Dedifferentiated amniotic fluid mesenchymal stem cell (primary cell): ENCODE data around the gene DMXL1.
"Not testable (repeated sequence)": the region's sequence is repeated elsewhere in the genome, so short reads cannot be mapped to it uniquely, and the experiment has no call there.

ENCODE experiments used
- DNase-seq: peaks from one replicate; pipeline ENCODE4 v3.0.0-alpha.2; 2016; ENCODE audit errors: extremely low spot score

Gene DMXL1

DNA sequence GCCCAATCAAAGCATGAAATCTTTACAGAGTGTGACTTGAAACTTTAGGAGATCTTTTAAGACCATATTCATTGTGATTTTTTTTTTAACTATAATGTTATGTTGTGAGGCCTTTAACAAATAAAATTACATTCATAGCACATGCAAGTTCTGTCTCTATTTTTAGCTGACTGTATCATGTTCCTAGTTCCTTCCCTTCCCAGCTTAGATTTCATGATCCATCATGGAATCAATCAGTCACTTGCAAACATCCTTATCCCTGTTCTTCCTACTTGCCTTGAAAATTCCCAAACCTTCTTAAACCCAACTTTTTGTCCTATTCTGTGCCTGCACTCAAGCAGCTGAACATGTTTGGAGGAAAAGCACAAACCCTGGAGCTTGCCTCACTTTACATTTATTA lies 141.8 kb downstream of the DMXL1 start:
- no peak for DNase-seq

DNA sequence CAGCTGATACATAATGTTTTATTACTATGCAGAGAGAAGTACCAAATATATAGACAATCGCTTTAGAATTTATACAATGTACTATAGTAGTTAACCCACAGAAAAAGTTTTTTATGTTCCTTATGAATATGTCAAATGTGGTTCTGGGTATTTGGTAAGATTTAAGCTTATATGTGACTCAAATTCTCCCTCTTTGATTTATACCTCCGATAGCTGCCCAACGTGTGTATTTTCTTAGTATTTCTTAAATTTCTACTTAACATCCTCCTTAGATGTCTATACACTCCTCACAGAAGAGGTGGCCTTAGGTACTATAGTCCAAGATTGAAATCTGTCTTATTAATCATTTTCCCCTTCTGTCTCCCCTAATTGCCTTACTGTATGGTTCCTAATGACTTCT lies 146.3 kb downstream of the DMXL1 start:
- DNase-seq: no peak

GRCh38 chr5:119218830-119219782 lies 148.2 kb downstream of the DMXL1 start:
- no peak for DNase-seq

DNA sequence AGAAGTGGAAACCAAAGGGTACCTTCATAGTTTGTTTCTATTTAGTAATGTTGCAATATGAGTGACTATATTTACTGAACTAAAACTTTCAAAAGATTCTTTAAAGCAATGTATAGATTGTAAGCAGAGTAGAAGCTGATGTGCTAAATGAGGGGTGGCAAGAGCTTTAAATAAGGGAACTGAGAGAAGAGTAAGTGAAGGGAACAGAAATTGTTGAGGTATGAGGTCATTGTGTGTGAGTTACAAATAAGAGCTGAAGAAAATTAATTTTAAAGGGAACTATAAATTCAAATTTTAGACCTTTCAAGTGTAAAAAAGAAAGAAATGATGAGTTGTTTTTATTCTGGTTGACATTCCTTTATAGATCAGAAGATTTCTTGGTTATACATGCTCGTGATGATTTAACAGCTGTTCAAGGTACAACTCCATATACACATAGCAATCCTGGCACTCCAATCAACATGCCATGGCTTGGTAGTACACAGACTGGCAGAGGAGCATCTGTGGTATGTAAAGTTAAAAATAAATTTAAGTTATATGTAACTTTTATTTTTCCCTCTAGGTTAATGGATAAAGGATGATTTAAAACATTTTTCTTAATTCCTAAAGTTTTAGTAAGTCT lies 149.8 kb downstream of the DMXL1 start:
- DNase-seq: no peak

- no peak for DNase-seq
These were observed 150.4 kb downstream of the DMXL1 start for GRCh38 chr5:119221330-119221729.

DNA sequence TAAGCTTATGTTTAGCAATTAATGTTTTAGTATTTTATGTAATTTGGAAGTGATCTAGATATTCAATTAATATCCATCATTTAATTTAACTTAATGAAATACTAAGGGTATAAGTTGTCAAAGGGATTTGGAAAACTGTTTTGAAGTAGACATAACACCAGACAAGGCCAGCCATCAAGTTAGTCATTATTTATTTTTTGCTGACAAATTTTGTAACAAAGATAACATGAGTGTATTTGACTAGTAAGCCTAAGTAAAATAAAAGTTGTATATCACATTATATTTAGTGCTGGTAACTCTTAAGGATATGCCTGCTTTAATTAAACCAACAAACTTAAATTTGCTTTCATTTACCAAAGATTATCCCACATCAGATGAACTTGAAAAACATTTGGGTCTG lies 159.1 kb downstream of the DMXL1 start:
- no peak for DNase-seq

- no peak for DNase-seq
These were observed 167.6 kb downstream of the DMXL1 start for GRCh38 chr5:119238265-119239118.

DNA sequence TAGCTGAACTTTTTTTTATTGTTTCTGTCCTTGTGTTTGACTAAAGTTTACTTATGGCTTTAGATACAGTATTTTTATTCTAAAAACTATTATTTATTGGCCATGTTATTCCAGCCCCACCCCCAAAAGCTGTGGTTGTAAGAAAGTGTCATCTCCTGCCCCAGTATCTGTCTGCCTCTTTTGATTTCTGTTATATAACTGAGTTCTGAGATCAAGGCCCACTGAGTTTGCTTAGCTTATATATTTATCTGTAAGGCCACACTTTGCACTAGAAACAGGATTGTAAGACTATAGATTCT lies 168.2 kb downstream of the DMXL1 start:
- DNase-seq: no peak

DNA sequence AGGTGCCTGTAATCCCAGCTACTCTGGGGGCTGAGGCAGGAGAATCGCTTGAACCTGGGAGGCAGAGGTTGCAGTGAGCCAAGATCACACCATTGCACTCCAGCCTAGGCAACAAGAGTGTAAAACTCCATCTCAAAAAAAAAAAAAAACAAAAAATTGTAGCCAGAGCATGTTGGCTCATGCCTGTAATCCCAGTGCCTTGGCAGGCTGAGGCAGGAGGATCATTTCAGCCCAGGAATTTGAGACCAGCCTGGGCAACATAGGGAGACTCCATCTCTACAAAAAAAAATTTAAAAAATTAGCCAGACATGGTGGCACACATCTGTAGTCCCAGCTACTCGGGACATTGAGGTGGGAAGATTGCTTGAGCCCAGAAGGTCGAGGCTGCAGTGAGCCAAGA lies 168.9 kb downstream of the DMXL1 start:
- not testable (repeated sequence) for DNase-seq

- DNase-seq: no peak
These were observed 173.0 kb downstream of the DMXL1 start for GRCh38 chr5:119243888-119244287.

- DNase-seq: no peak
These were observed 180.3 kb downstream of the DMXL1 start for GRCh38 chr5:119250946-119251901.

- DNase-seq: no peak
These were observed 184.9 kb downstream of the DMXL1 start for GRCh38 chr5:119255571-119256356.

GRCh38 chr5:119257613-119258012 lies 186.7 kb downstream of the DMXL1 start:
- DNase-seq: no peak

DNA sequence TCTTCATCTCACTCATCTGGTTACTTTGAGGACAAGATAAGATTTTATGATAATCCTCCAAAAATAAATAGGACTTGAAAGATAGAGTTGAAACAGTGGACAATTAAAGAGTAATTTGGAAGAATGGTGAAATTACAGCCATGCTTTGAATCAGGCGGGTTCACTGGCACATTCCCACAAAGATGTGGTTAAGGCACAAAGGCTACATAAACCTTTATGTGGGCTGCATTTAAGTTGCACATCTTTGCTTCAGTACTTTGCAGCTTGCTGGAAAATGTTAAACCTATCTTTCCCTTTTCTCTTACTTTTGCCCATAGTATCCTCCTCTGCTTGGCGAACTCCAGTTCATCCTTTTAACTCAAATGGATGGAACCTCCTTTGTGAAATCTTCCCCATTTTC lies 192.8 kb downstream of the DMXL1 start:
- DNase-seq: no peak

DNA sequence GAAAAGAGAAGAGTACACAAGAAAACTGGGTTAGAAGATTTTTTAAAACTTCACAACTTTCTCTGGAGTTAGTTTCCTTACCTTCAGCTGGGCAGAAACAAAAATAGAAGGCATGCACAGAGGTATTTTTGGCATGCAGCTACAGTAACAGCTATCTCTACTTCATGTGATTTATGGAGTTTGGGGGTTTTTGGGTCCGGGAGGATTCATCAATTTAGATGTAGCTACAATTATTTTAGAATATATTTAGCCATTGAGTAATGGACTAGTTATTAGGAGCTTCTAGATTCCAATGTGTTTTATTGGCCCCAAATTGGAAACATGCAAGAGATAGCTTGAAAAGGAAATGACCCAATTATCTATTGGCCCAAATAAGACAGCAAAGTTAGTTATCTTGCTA lies 193.3 kb downstream of the DMXL1 start:
- DNase-seq: no peak

GRCh38 chr5:119267958-119268386 lies 197.1 kb downstream of the DMXL1 start:
- DNase-seq: peak; percentile 98

DNA sequence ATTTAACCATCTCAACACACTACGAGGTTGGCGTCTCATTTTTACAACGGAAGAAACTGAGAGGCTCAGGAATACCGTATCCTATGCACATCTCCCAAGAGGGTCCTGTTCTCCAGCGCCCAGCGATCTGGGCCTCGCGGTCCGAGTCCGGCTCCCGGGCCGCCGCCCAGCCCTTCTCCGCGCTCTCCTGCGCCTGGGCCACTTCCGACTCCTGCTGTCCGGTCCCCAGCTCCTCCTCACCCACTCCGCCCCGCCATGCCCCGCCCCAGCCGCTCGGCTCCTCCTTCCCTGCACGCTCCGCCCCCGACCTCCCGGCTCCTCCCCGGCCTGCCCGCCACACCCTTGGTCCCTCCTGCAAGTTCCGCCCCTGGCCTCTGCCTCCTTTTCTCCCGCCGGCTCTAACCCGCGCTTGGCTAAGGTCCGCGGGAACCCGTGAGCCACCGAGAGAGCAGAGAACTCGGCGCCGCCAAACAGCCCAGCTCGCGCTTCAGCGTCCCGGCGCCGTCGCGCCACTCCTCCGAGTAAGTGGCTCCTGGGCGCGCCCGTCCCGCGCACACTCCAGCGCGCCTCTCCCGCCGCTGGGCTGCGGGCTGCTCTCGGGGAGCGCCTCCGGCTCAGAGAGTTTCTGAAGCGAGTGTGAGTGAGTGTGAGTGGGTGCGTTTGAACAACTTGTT lies 197.6 kb downstream of the DMXL1 start:
- DNase-seq: peak; percentile 93

DNA sequence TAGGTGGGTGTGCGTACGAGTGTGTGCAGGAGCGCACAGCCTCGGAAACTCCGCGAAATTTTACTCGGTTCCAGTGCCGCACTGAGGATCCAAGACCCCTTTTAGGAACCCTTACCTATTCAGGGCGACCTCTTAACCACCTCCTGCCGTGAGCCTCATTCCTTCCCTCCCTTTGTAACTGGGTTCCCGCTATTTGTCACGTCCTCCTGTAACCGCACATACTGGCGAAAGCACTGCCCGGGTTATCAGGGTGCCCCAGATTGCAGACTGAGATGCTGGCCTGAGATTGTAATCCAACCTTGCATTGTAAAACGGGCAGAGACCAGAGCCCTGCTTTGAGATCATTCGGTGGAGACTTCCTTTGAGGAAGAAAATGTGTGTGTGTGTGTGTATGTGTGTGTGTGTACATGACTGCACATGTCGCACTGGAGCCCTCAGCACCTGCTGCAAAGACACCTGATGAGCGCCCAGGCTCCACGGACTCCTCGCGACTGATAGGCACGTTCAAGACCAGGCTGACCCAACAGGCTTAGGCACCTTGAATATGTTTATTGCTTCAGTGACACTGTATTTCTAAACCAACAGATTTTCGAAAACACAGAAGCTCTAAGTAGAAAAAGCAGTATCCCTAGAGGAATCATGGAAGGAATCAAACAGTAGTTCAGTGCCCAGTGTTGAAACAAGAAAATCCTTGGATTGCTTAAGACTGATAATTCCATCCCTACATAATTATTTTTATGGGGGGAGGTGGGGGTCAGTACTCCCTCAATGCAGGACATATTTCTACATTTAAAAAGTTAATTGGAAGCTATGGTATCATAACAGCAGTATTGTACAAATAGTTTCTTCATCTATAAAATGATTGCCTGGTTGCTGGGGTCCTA lies 198.4 kb downstream of the DMXL1 start:
- no peak for DNase-seq

DNA sequence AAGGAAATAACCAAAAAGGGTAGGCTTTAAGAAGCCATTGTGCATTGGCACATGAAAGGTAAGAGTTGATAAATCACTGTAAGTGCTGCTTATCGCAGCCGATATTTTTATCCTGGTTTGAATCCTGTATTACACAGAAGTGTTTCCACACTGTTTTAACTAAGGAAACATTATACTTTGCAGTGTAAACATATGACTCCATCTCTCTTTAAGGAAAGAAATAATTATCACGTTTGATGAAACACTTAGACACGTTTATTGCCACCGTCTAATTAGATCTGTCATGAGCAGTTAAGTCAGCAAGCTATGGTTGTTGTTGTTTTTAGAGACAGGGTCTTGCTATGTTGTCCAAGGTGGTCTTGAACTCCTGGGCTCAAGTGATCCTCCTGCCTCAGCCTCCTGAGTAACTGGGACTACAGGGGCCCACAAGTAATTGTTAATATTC lies 199.3 kb downstream of the DMXL1 start:
- no peak for DNase-seq
